ENCODE results near the gene MSRB2.

MSRB2 gene

GRCh38 chr10:23114228-23114850 lies 19.0 kb downstream of the MSRB2 start:
- no peak for DNase-seq

- DNase-seq, result no peak
Measured at GRCh38 chr10:23116486-23117205, 21.3 kb downstream of the MSRB2 start.

GRCh38 chr10:23120001-23120934 lies 24.9 kb downstream of the MSRB2 start:
- no peak for DNase-seq

GRCh38 chr10:23121135-23121534 lies 25.8 kb downstream of the MSRB2 start:
- DNase-seq, result no peak

- DNase-seq, result no peak
Measured at GRCh38 chr10:23136462-23136861, 41.1 kb downstream of the MSRB2 start.

GRCh38 chr10:23139677-23140076 lies 44.3 kb downstream of the MSRB2 start:
- no peak for DNase-seq

- no peak for DNase-seq
Measured at GRCh38 chr10:23141995-23142394, 46.6 kb downstream of the MSRB2 start.

GRCh38 chr10:23146258-23146657 lies 50.9 kb downstream of the MSRB2 start:
- peak; percentile 26 for DNase-seq

GRCh38 chr10:23147035-23147434 lies 51.7 kb downstream of the MSRB2 start:
- no peak for DNase-seq

- DNase-seq, result no peak
Measured at GRCh38 chr10:23148214-23148613, 52.8 kb downstream of the MSRB2 start.

GRCh38 chr10:23150091-23150490 lies 54.7 kb downstream of the MSRB2 start:
- no peak for DNase-seq

GRCh38 chr10:23150610-23151009 lies 55.2 kb downstream of the MSRB2 start:
- no peak for DNase-seq

GRCh38 chr10:23151071-23151470 lies 55.7 kb downstream of the MSRB2 start:
- no peak for DNase-seq

GRCh38 chr10:23155169-23155568 lies 59.8 kb downstream of the MSRB2 start:
- no peak for DNase-seq

GRCh38 chr10:23156447-23157150 lies 61.2 kb downstream of the MSRB2 start:
- peak; percentile 2 for DNase-seq

GRCh38 chr10:23157239-23157681 lies 61.9 kb downstream of the MSRB2 start:
- DNase-seq, result no peak

GRCh38 chr10:23157691-23158369 lies 62.5 kb downstream of the MSRB2 start:
- DNase-seq, result peak; percentile 40

GRCh38 chr10:23158370-23158769 lies 63.0 kb downstream of the MSRB2 start:
- DNase-seq, result peak; percentile 51

GRCh38 chr10:23171232-23171876 lies 76.0 kb downstream of the MSRB2 start:
- DNase-seq, result no peak
